T-helper 2 cell treated with Interferon-gamma antibody and Interleukin-4, amounts not matched to agents 5 μg/mL and 100 μg/mL, for 36 hours (primary cell): ENCODE results near the gene SMARCA2.

ENCODE experiments used
- DNase-seq: peaks from one replicate; pipeline ENCODE4 v3.0.0; 2021; ENCODE audit warnings: low spot score
- H3K27ac Mint-ChIP-seq: one replicate; pipeline ENCODE4 v1.8.0; 2021; ENCODE audit warnings: mild to moderate bottlenecking, mixed read lengths
- H3K27me3 Mint-ChIP-seq: one replicate; pipeline ENCODE4 v1.8.0; 2021; ENCODE audit warnings: low read depth, mixed read lengths
- H3K36me3 Mint-ChIP-seq: one replicate; pipeline ENCODE4 v1.8.0; 2021; ENCODE audit warnings: low read depth, mixed read lengths
- H3K4me1 Mint-ChIP-seq: one replicate; pipeline ENCODE4 v1.8.0; 2021; ENCODE audit warnings: low read depth, mixed read lengths
- H3K4me3 Mint-ChIP-seq: one replicate; pipeline ENCODE4 v1.8.0; 2022; ENCODE audit warnings: mild to moderate bottlenecking, moderate library complexity, mixed read lengths
- H3K9me3 Mint-ChIP-seq: one replicate; pipeline ENCODE4 v1.8.0; 2021; ENCODE audit warnings: mixed read lengths

The SMARCA2 gene

GRCh38 chr9:2116073-2116472 lies 100.9 kb downstream of the SMARCA2 start:
- H3K4me3 Mint-ChIP-seq, result no peak overlapping the region
- no peak overlapping the region for H3K27ac Mint-ChIP-seq
- H3K4me1 Mint-ChIP-seq, result no peaks in the 10 kb centered on the region
- DNase-seq, result no peak
- peaks cover 52% of the 10 kb centered on the region for H3K36me3 Mint-ChIP-seq
- H3K27me3 Mint-ChIP-seq, result no peaks in the 10 kb centered on the region
- no peaks in the 10 kb centered on the region for H3K9me3 Mint-ChIP-seq

- Mint-ChIP-seq H3K36me3 (peaks cover 48% of the 10 kb centered on the region), H3K27ac (no peak overlapping the region), H3K4me1 (no peaks in the 10 kb centered on the region), H3K4me3 (no peak overlapping the region), H3K9me3 (no peaks in the 10 kb centered on the region), H3K27me3 (no peaks in the 10 kb centered on the region)
- no peak for DNase-seq
Observed at GRCh38 chr9:2117527-2117926, 102.4 kb downstream of the SMARCA2 start.

GRCh38 chr9:2119566-2119965 lies 104.4 kb downstream of the SMARCA2 start:
- no peak for DNase-seq
- no peak overlapping the region for H3K27ac Mint-ChIP-seq
- H3K36me3 Mint-ChIP-seq, result peaks cover 55% of the 10 kb centered on the region
- H3K4me1 Mint-ChIP-seq, result no peaks in the 10 kb centered on the region
- H3K27me3 Mint-ChIP-seq, result no peaks in the 10 kb centered on the region
- H3K9me3 Mint-ChIP-seq, result no peaks in the 10 kb centered on the region
- no peak overlapping the region for H3K4me3 Mint-ChIP-seq

GRCh38 chr9:2120926-2121689 lies 106.0 kb downstream of the SMARCA2 start:
- DNase-seq, result no peak
- H3K4me3 Mint-ChIP-seq, result no peak overlapping the region
- no peaks in the 10 kb centered on the region for H3K27me3 Mint-ChIP-seq
- peaks cover 59% of the 10 kb centered on the region for H3K36me3 Mint-ChIP-seq
- peaks cover 8% of the 10 kb centered on the region for H3K4me1 Mint-ChIP-seq
- no peaks in the 10 kb centered on the region for H3K9me3 Mint-ChIP-seq
- H3K27ac Mint-ChIP-seq, result no peak overlapping the region

- DNase-seq, result no peak
- H3K4me1 Mint-ChIP-seq, result peaks cover 15% of the 10 kb centered on the region
- H3K27ac Mint-ChIP-seq, result no peak overlapping the region
- H3K4me3 Mint-ChIP-seq, result no peak overlapping the region
- H3K27me3 Mint-ChIP-seq, result no peaks in the 10 kb centered on the region
- H3K36me3 Mint-ChIP-seq, result peaks cover 65% of the 10 kb centered on the region
- H3K9me3 Mint-ChIP-seq, result no peaks in the 10 kb centered on the region
Observed at GRCh38 chr9:2122299-2122698, 107.2 kb downstream of the SMARCA2 start.

- Mint-ChIP-seq H3K27ac (peak overlapping the region; percentile 41), H3K9me3 (no peaks in the 10 kb centered on the region), H3K4me1 (peaks cover 19% of the 10 kb centered on the region), H3K36me3 (peaks cover 60% of the 10 kb centered on the region), H3K4me3 (peak overlapping the region; percentile 43), H3K27me3 (no peaks in the 10 kb centered on the region)
- DNase-seq, result no peak
Observed at GRCh38 chr9:2125906-2126305, 110.8 kb downstream of the SMARCA2 start.

GRCh38 chr9:2126331-2126803 lies 111.2 kb downstream of the SMARCA2 start:
- Mint-ChIP-seq H3K4me1 (peaks cover 20% of the 10 kb centered on the region), H3K4me3 (peak overlapping the region; percentile 43), H3K27me3 (no peaks in the 10 kb centered on the region), H3K36me3 (peaks cover 63% of the 10 kb centered on the region), H3K9me3 (no peaks in the 10 kb centered on the region), H3K27ac (no peak overlapping the region)
- DNase-seq, result no peak

GRCh38 chr9:2127486-2127885 lies 112.3 kb downstream of the SMARCA2 start:
- Mint-ChIP-seq H3K9me3 (no peaks in the 10 kb centered on the region), H3K27ac (no peak overlapping the region), H3K27me3 (no peaks in the 10 kb centered on the region), H3K36me3 (peaks cover 61% of the 10 kb centered on the region), H3K4me1 (peaks cover 26% of the 10 kb centered on the region), H3K4me3 (no peak overlapping the region)
- no peak for DNase-seq

GRCh38 chr9:2128141-2128540 lies 113.0 kb downstream of the SMARCA2 start:
- Mint-ChIP-seq H3K27me3 (no peaks in the 10 kb centered on the region), H3K4me1 (peaks cover 26% of the 10 kb centered on the region), H3K36me3 (peaks cover 56% of the 10 kb centered on the region), H3K4me3 (no peak overlapping the region), H3K9me3 (no peaks in the 10 kb centered on the region), H3K27ac (no peak overlapping the region)
- DNase-seq, result no peak

GRCh38 chr9:2128618-2129017 lies 113.5 kb downstream of the SMARCA2 start:
- Mint-ChIP-seq H3K4me3 (no peak overlapping the region), H3K4me1 (peaks cover 26% of the 10 kb centered on the region), H3K27ac (no peak overlapping the region), H3K9me3 (no peaks in the 10 kb centered on the region), H3K27me3 (no peaks in the 10 kb centered on the region), H3K36me3 (peaks cover 54% of the 10 kb centered on the region)
- DNase-seq, result no peak

GRCh38 chr9:2130941-2131340 lies 115.8 kb downstream of the SMARCA2 start:
- peaks cover 19% of the 10 kb centered on the region for H3K4me1 Mint-ChIP-seq
- no peak overlapping the region for H3K4me3 Mint-ChIP-seq
- H3K9me3 Mint-ChIP-seq, result no peaks in the 10 kb centered on the region
- H3K36me3 Mint-ChIP-seq, result peaks cover 47% of the 10 kb centered on the region
- no peak overlapping the region for H3K27ac Mint-ChIP-seq
- no peaks in the 10 kb centered on the region for H3K27me3 Mint-ChIP-seq
- no peak for DNase-seq

- Mint-ChIP-seq H3K4me3 (no peak overlapping the region), H3K4me1 (peaks cover 11% of the 10 kb centered on the region), H3K27me3 (no peaks in the 10 kb centered on the region), H3K9me3 (no peaks in the 10 kb centered on the region), H3K36me3 (peaks cover 40% of the 10 kb centered on the region), H3K27ac (no peak overlapping the region)
- no peak for DNase-seq
Observed at GRCh38 chr9:2132484-2133082, 117.4 kb downstream of the SMARCA2 start.

- peaks cover 42% of the 10 kb centered on the region for H3K36me3 Mint-ChIP-seq
- H3K9me3 Mint-ChIP-seq, result no peaks in the 10 kb centered on the region
- DNase-seq, result no peak
- no peak overlapping the region for H3K4me3 Mint-ChIP-seq
- H3K4me1 Mint-ChIP-seq, result peaks cover 9% of the 10 kb centered on the region
- H3K27me3 Mint-ChIP-seq, result no peaks in the 10 kb centered on the region
- H3K27ac Mint-ChIP-seq, result no peak overlapping the region
Observed at GRCh38 chr9:2134391-2134790, 119.2 kb downstream of the SMARCA2 start.

GRCh38 chr9:2138646-2139045 lies 123.5 kb downstream of the SMARCA2 start:
- Mint-ChIP-seq H3K27ac (no peak overlapping the region), H3K27me3 (no peaks in the 10 kb centered on the region), H3K36me3 (peaks cover 41% of the 10 kb centered on the region), H3K4me3 (no peak overlapping the region), H3K9me3 (no peaks in the 10 kb centered on the region), H3K4me1 (no peaks in the 10 kb centered on the region)
- DNase-seq, result no peak
